Heart left ventricle (tissue), 16 donors: Measurements from ENCODE around the gene MORN2. TPM values are rescaled to one million over a fixed set of nuclear protein-coding genes. Genes with fewer than 3 reads are reported as not detected.

ENCODE experiments used
- ATAC-seq, 4 donors: fragments of 200-7000 bp; cut with Tn5 transposase; one replicate each; pipeline ENCODE4 v1.9.1; 2020 to 2022; ENCODE audit warnings: moderate library complexity in 4 of 4, mild to moderate bottlenecking in 3 of 4, moderate number of reproducible peaks in 1 of 4
- DNase-seq, 5 donors: peaks; one replicate each; pipeline ENCODE4 v3.0.0-alpha.2; 2020
- H3K27ac ChIP-seq, 12 donors: fragments of 200-600 bp; sonication (generic) in 4 of 12; one replicate each; pipeline versions ENCODE4 v1.5.0 to v1.8.0; 2016 to 2022; ENCODE audit warnings: mild to moderate bottlenecking in 2 of 12
- H3K27me3 ChIP-seq, 9 donors: fragments of 200-600 bp; sonication (generic) in 2 of 9; one replicate each; pipeline versions ENCODE4 v1.5.1 to v1.8.0; 2016 to 2022; ENCODE audit warnings: mild to moderate bottlenecking in 3 of 9
- H3K36me3 ChIP-seq, 9 donors: fragments of 200-600 bp; sonication (generic) in 2 of 9; one replicate each; pipeline versions ENCODE4 v1.5.0 to v1.8.0; 2018 to 2022; ENCODE audit warnings: mild to moderate bottlenecking in 2 of 9
- H3K4me1 ChIP-seq, 12 donors: fragments of 200-600 bp; sonication (generic) in 4 of 12; one replicate each; pipeline versions ENCODE4 v1.5.0 to v1.8.0; 2016 to 2022; ENCODE audit warnings: mild to moderate bottlenecking in 3 of 12
- H3K4me3 ChIP-seq, 12 donors: fragments of 200-600 bp; sonication (generic) in 4 of 12; one replicate each; pipeline versions ENCODE4 v1.5.0 to v1.8.0; 2017 to 2022; ENCODE audit warnings: mild to moderate bottlenecking in 9 of 12, moderate library complexity in 4 of 12
- H3K9me3 ChIP-seq, 12 donors: fragments of 200-600 bp; sonication (generic) in 4 of 12; one replicate each; pipeline versions ENCODE4 v1.5.0 to v1.8.0; 2016 to 2022; ENCODE audit warnings: mild to moderate bottlenecking in 1 of 12
- CTCF ChIP-seq, 12 donors: fragments of 200-600 bp; sonication (generic) in 4 of 12; IDR thresholded peaks; one replicate each; pipeline versions ENCODE4 v1.5.0 to v1.8.0; 2018 to 2022; ENCODE audit warnings: antibody characterized with exemption in 12 of 12, mild to moderate bottlenecking in 5 of 12
- POLR2A ChIP-seq, 2 donors: fragments of 450-650 bp; IDR thresholded peaks; one replicate each; pipeline ENCODE4 v1.6.1; 2017; ENCODE audit warnings: antibody characterized with exemption in 2 of 2, mild to moderate bottlenecking in 2 of 2, moderate library complexity in 2 of 2
- WGBS, 4 donors: extraction: QIAGEN DNeasy Blood & Tissue Kit in 2 of 4; methylation state at CpG; one replicate each; pipeline versions ENCODE4 v1.1.5 to v1.1.7; 2013 to 2018; 5-methylcytosine and 5-hydroxymethylcytosine counted together
- intact Hi-C, 10 donors: fragments of 100-400 bp; cut with DNase I; formaldehyde crosslinking; loops; one replicate each; pipeline versions ENCODE4 v1.11.1 to v1.14.2; 2022
- polyA plus RNA-seq, 2 donors: library from polyadenylated mRNA; stranded (reverse); fragments of 200-250 nt; gene quantifications; one replicate each; pipeline ENCODE4 v1.2.3, GENCODE V29; 2013
- total RNA-seq, 9 donors: library from RNA; depleted of rRNA in 2 of 9; stranded (reverse); fragments of >200 nt in 2 of 9; fragmentation: NEBNext Ultra II Directional in 3 of 9; extraction: Animal tissue kit (Norgen Biotek cat#: 25700) in 3 of 9; gene quantifications; one replicate each; pipeline versions ENCODE4 v1.1.0 to v1.2.4, GENCODE V29; 2016 to 2023
- donor health status: ischemic (EF 13 %, LVEDD 7.1; RV severe dilation, severe dysfunction).
- donor health status: healthy with polysubstance abuse.
- donor health status: DM: no; HTN: yes; CAD: no.
- donor health status: DM: no; HTN: no; CAD: no.
- donor health status: ischemic (EF 25% LVEDD 6.9; RV normal size, moderate dysfunction).
- donor health status: ischemic (EF 25% LVEDD 5.7; RV mildly dilated, moderate dysfunction).
- donor health status: healthy.
- donor health status: DM: yes; HTN: yes; CAD: no.
- donor health status: ischemic (EF 35%, LVEDD 5.7; RV mildly dilated, moderate dysfunction).
- donor health status: nonischemic (EF 11% LVEDD 7.7; RV severe dilation, severe dysfunction).
- donor health status: DM: yes; HTN: yes; CAD: no.
- donor health status: PGD.
- donor health status: ischemic (EF 29% LVEDD 5.4; RV normal size, mild dysfunction).
- donor health status: nonischemic (EF 23%, LVEDD 6.1; RV moderate dilation, normal function).

MORN2 gene
- total and polyA plus RNA-seq, 11 donors = 10.5 to 39.8 (median 21.1) TPM

- ATAC-seq = no peak
- H3K27ac ChIP-seq = no peak overlapping the region
- no peaks in the 10 kb centered on the region for H3K27me3 ChIP-seq
- intact Hi-C loops = no loop called here
- TF ChIP-seq CTCF (IDR thresholded peaks at IDR 0.05) (no peak), POLR2A (IDR thresholded peaks at IDR 0.05) (no peak)
- H3K36me3 ChIP-seq = no peaks in the 10 kb centered on the region
- WGBS, 4 donors = 82 to 95% (median 85%) methylated on average over 1 of the region's 1 CpG
- no peak for DNase-seq
- H3K4me1 ChIP-seq = peaks cover 0 to 5% (median 0%) of the 10 kb centered on the region in 12 donors
- no peak overlapping the region for H3K4me3 ChIP-seq
- H3K9me3 ChIP-seq = no peaks in the 10 kb centered on the region
These were observed 34.1 kb downstream of the MORN2 start for GRCh38 chr2:38909872-38910271.

GRCh38 chr2:38911191-38911590 is 35.4 kb downstream of the MORN2 start:
- Histone ChIP-seq H3K36me3 (no peaks in the 10 kb centered on the region), H3K9me3 (no peaks in the 10 kb centered on the region), H3K4me1 (peaks cover 0 to 5% (median 0%) of the 10 kb centered on the region in 12 donors), H3K27ac (no peak overlapping the region), H3K4me3 (no peak overlapping the region), H3K27me3 (no peaks in the 10 kb centered on the region)
- no peak for DNase-seq
- no peak for ATAC-seq
- 91 to 92% (median 91%) methylated on average over 1 of the region's 1 CpG for WGBS, 4 donors
- TF ChIP-seq CTCF (IDR thresholded peaks at IDR 0.05) (no peak), POLR2A (IDR thresholded peaks at IDR 0.05) (no peak)
- intact Hi-C loops = no loop called here

- Histone ChIP-seq H3K36me3 (no peaks in the 10 kb centered on the region), H3K27ac (no peak overlapping the region), H3K9me3 (no peaks in the 10 kb centered on the region), H3K4me3 (no peak overlapping the region), H3K27me3 (no peaks in the 10 kb centered on the region), H3K4me1 (peaks cover 0 to 5% (median 0%) of the 10 kb centered on the region in 12 donors)
- no peak for TF ChIP-seq POLR2A (IDR thresholded peaks at IDR 0.05)
- no peak for TF ChIP-seq CTCF (IDR thresholded peaks at IDR 0.05)
- ATAC-seq = no peak
- intact Hi-C loops = no loop called here
- DNase-seq = no peak
- 64 to 98% (median 85%) methylated on average over 1 of the region's 1 CpG for WGBS, 4 donors
These were observed 36.8 kb downstream of the MORN2 start for GRCh38 chr2:38912619-38913018.

GRCh38 chr2:38922389-38922788 is 46.6 kb downstream of the MORN2 start:
- ATAC-seq = no peak
- no peak for TF ChIP-seq CTCF (IDR thresholded peaks at IDR 0.05)
- TF ChIP-seq POLR2A (IDR thresholded peaks at IDR 0.05) = no peak
- WGBS, 4 donors = 89 to 96% (median 92%) methylated on average over 4 of the region's 4 CpGs
- DNase-seq = no peak
- Histone ChIP-seq H3K4me1 (peaks cover 0 to 3% (median 0%) of the 10 kb centered on the region in 12 donors), H3K36me3 (no peaks in the 10 kb centered on the region), H3K4me3 (no peak overlapping the region), H3K27me3 (no peaks in the 10 kb centered on the region), H3K9me3 (no peaks in the 10 kb centered on the region), H3K27ac (no peak overlapping the region)
- intact Hi-C loops = no loop called here
